EL (cell line): ENCODE data around the gene S100A12.
A peak's percentile ranks its signal among the peaks of the same experiment; 100 is the strongest.
"Not testable (repeated sequence)": the region's sequence is repeated elsewhere in the genome, so short reads cannot be mapped to it uniquely, and the experiment has no call there.

ENCODE experiments used
- DNase-seq: peaks from one replicate; pipeline ENCODE4 v3.0.0-alpha.2; 2016

S100A12 gene

GRCh38 chr1:153375511-153375910 lies at the start of gene S100A12:
Gene S100A12 (minus strand): TSS chr1:153375621. CDS start chr1:153374592, 1,029 bp downstream.
- peak; percentile 80 for DNase-seq

- DNase-seq: peak; percentile 62
Measured at GRCh38 chr1:153422450-153423068, 47.1 kb upstream of the S100A12 start.

GRCh38 chr1:153420306-153420705 lies 44.9 kb upstream of the S100A12 start:
- DNase-seq: no peak

GRCh38 chr1:153419436-153419793 lies 44.0 kb upstream of the S100A12 start:
- DNase-seq: not testable (repeated sequence)

- DNase-seq: not testable (repeated sequence)
Measured at GRCh38 chr1:153418758-153419435, 43.5 kb upstream of the S100A12 start.

- DNase-seq: no peak
Measured at GRCh38 chr1:153417136-153417888, 41.9 kb upstream of the S100A12 start.

- no peak for DNase-seq
Measured at GRCh38 chr1:153415850-153416570, 40.6 kb upstream of the S100A12 start, which contains the start of gene S100A7A. Gene S100A7A (plus strand): TSS chr1:153416520. CDS start chr1:153418083, 1,563 bp downstream.

- not testable (repeated sequence) for DNase-seq
Measured at GRCh38 chr1:153413961-153414360, 38.5 kb upstream of the S100A12 start.

- not testable (repeated sequence) for DNase-seq
Measured at GRCh38 chr1:153407274-153407673, 31.9 kb upstream of the S100A12 start.

GRCh38 chr1:153405825-153406599 lies 30.6 kb upstream of the S100A12 start:
- not testable (repeated sequence) for DNase-seq

- peak; percentile 6 for DNase-seq
Measured at GRCh38 chr1:153404768-153405167, 29.3 kb upstream of the S100A12 start.

GRCh38 chr1:153404086-153404635 lies 28.7 kb upstream of the S100A12 start:
- no peak for DNase-seq

GRCh38 chr1:153403421-153404085 lies 28.1 kb upstream of the S100A12 start:
- DNase-seq: no peak

GRCh38 chr1:153402226-153402625 lies 26.8 kb upstream of the S100A12 start:
- DNase-seq: no peak

GRCh38 chr1:153401461-153401860 lies 26.0 kb upstream of the S100A12 start:
- no peak for DNase-seq

- no peak for DNase-seq
Measured at GRCh38 chr1:153400244-153400643, 24.8 kb upstream of the S100A12 start.

- no peak for DNase-seq
Measured at GRCh38 chr1:153399401-153400055, 24.1 kb upstream of the S100A12 start.

- DNase-seq: no peak
Measured at GRCh38 chr1:153397924-153398651, 22.7 kb upstream of the S100A12 start.

- no peak for DNase-seq
Measured at GRCh38 chr1:153397051-153397923, 21.9 kb upstream of the S100A12 start.
